ENCODE results near the gene SEMA5A. TPM values are rescaled to one million over a fixed set of nuclear protein-coding genes. Genes with fewer than 3 reads are reported as not detected.

SEMA5A gene
- total and polyA plus RNA-seq, 7 donors = 0.60 to 4.7 (median 2.8) TPM

GRCh38 chr5:9324348-9325077, 221.4 kb downstream of the SEMA5A start:
- Histone ChIP-seq H3K4me1 (peaks cover 0 to 6% (median 3%) of the 10 kb centered on the region in 4 donors), H3K36me3 (no peaks in the 10 kb centered on the region), H3K9me3 (no peaks in the 10 kb centered on the region), H3K27ac (no peak overlapping the region), H3K27me3 (no peaks in the 10 kb centered on the region), H3K4me3 (no peak overlapping the region)
- no peak for TF ChIP-seq EP300 (IDR thresholded peaks at IDR 0.05)
- TF ChIP-seq POLR2A (IDR thresholded peaks at IDR 0.05) = no peak
- TF ChIP-seq CTCF (IDR thresholded peaks at IDR 0.05) = no peak
- TF ChIP-seq POLR2AphosphoS5 (IDR thresholded peaks at IDR 0.05) = no peak
- intact Hi-C loops (cut with DNase I) = no loop called here
- DNase-seq = no peak
- WGBS, 2 donors = 89 to 94% methylated on average over 2 of the region's 2 CpGs

GRCh38 chr5:9320652-9321051, 225.2 kb downstream of the SEMA5A start:
- WGBS, 2 donors = 87 to 94% methylated on average over 3 of the region's 3 CpGs
- TF ChIP-seq EP300 (IDR thresholded peaks at IDR 0.05) (no peak), POLR2A (IDR thresholded peaks at IDR 0.05) (no peak), POLR2AphosphoS5 (IDR thresholded peaks at IDR 0.05) (no peak), CTCF (IDR thresholded peaks at IDR 0.05) (no peak)
- no peak overlapping the region for H3K4me3 ChIP-seq

GRCh38 chr5:9318031-9318430, 227.8 kb downstream of the SEMA5A start:
- Histone ChIP-seq H3K36me3 (no peaks in the 10 kb centered on the region), H3K4me1 (no peaks in the 10 kb centered on the region), H3K4me3 (no peak overlapping the region), H3K27me3 (no peaks in the 10 kb centered on the region), H3K9me3 (no peaks in the 10 kb centered on the region), H3K27ac (no peak overlapping the region)
- intact Hi-C loops (cut with DNase I) = no loop called here
- no peak for TF ChIP-seq EP300 (IDR thresholded peaks at IDR 0.05)
- no peak for TF ChIP-seq POLR2AphosphoS5 (IDR thresholded peaks at IDR 0.05)
- TF ChIP-seq POLR2A (IDR thresholded peaks at IDR 0.05) = no peak
- no peak for TF ChIP-seq CTCF (IDR thresholded peaks at IDR 0.05)
- no peak for DNase-seq
- 76 to 93% methylated on average over 6 of the region's 6 CpGs for WGBS, 2 donors

More at GRCh38 chr5:9320652-9321051, 225.2 kb downstream of the SEMA5A start:
- H3K27ac ChIP-seq = no peak overlapping the region
- no peaks in the 10 kb centered on the region for H3K27me3 ChIP-seq
- no peaks in the 10 kb centered on the region for H3K9me3 ChIP-seq
- intact Hi-C loops (cut with DNase I) = no loop called here
- peaks cover 0 to 6% (median 3%) of the 10 kb centered on the region in 4 donors for H3K4me1 ChIP-seq
- no peaks in the 10 kb centered on the region for H3K36me3 ChIP-seq
- DNase-seq = no peak

GRCh38 chr5:9316733-9317132, 229.1 kb downstream of the SEMA5A start:
- Histone ChIP-seq H3K9me3 (no peaks in the 10 kb centered on the region), H3K36me3 (no peaks in the 10 kb centered on the region), H3K4me3 (no peak overlapping the region), H3K4me1 (no peaks in the 10 kb centered on the region), H3K27ac (no peak overlapping the region), H3K27me3 (no peaks in the 10 kb centered on the region)
- intact Hi-C loops (cut with DNase I) = no loop called here
- DNase-seq = no peak
- TF ChIP-seq POLR2AphosphoS5 (IDR thresholded peaks at IDR 0.05) = no peak

- no peak for DNase-seq
- 83 to 91% methylated on average over 3 of the region's 3 CpGs for WGBS, 2 donors
- intact Hi-C loops (cut with DNase I) = no loop called here
These were observed 229.8 kb downstream of the SEMA5A start for GRCh38 chr5:9316041-9316440.

More at GRCh38 chr5:9316041-9316440, 229.8 kb downstream of the SEMA5A start:
- Histone ChIP-seq H3K4me3 (no peak overlapping the region), H3K36me3 (no peaks in the 10 kb centered on the region), H3K27ac (no peak overlapping the region), H3K9me3 (no peaks in the 10 kb centered on the region), H3K4me1 (no peaks in the 10 kb centered on the region), H3K27me3 (no peaks in the 10 kb centered on the region)
- TF ChIP-seq POLR2AphosphoS5 (IDR thresholded peaks at IDR 0.05) (no peak), CTCF (IDR thresholded peaks at IDR 0.05) (no peak), EP300 (IDR thresholded peaks at IDR 0.05) (no peak), POLR2A (IDR thresholded peaks at IDR 0.05) (no peak)
